ENCODE measurements around the gene CSAD.

GRCh38 chr12:53204351-53204750 lies 23.6 kb upstream of the CSAD start:
- TF ChIP-seq CTCF (IDR thresholded peaks at IDR 0.05; ENCODE audit: insufficient read depth, low read length, poor library complexity, severe bottlenecking) (no peak), EZH2phosphoT487 (conservative IDR thresholded peaks at IDR 0.05; ENCODE audit: low read length) (no peak)
